Gastrocnemius medialis (tissue), 4 donors: ENCODE data around the gene XPR1.

Experiments used
- CTCF ChIP-seq, 5 experiments: fragments of 450-650 bp in 3 of 5; fragments of 200-600 bp in 2 of 5; sonication (generic) in 2 of 5; IDR thresholded peaks in 4 of 5; conservative IDR thresholded peaks in 1 of 5; 1 replicate in 4 of 5; 2 replicates in 1 of 5; pipeline ENCODE4 v1.5.1; 2016 to 2019; ENCODE audit warnings: antibody characterized with exemption in 5 of 5, mild to moderate bottlenecking in 3 of 5, moderate library complexity in 3 of 5
- POLR2A ChIP-seq, 2 donors: fragments of 450-650 bp; IDR thresholded peaks; one replicate each; pipeline ENCODE4 v1.6.1; 2017; ENCODE audit warnings: antibody characterized with exemption in 2 of 2, mild to moderate bottlenecking in 2 of 2, moderate library complexity in 2 of 2

GRCh38 chr1:180610556-180611015 lies 21.2 kb upstream of the XPR1 start:
- no peak for TF ChIP-seq CTCF (IDR thresholded peaks at IDR 0.05 in 4 of 5, conservative IDR thresholded peaks at IDR 0.05 in 1 of 5)
- no peak for TF ChIP-seq POLR2A (IDR thresholded peaks at IDR 0.05)
